HCT116 (cell line): ENCODE data around the gene PNMT. TPM values are rescaled to one million over a fixed set of nuclear protein-coding genes. Genes with fewer than 3 reads are reported as not detected.

Experiments used
- ATAC-seq: fragments of 200-7000 bp; cut with Tn5 transposase; 2 replicates; pipeline ENCODE4 v1.9.1; 2020; ENCODE audit warnings: mild to moderate bottlenecking, moderate library complexity
- BruUV-seq: library from RNA; stranded (reverse); fragments of 400-500 nt; replicated peaks from 2 replicates; lab custom pipeline; 2021; lab: Mats Ljungman, UMichigan
- CTCF ChIA-PET: fragments of 300-600 bp; sonication (Branson Sonifier 250); formaldehyde crosslinking; loops from one replicate; lab custom pipeline; 2021; ENCODE audit warnings: antibody characterized with exemption; lab: Charles Lee
- POLR2A ChIA-PET: fragments of 300-600, 350-600 bp; sonication (Branson Sonifier 250); formaldehyde crosslinking; loops from one replicate; lab custom pipeline; 2021; ENCODE audit warnings: antibody characterized with exemption; lab: Charles Lee
- RAD21 ChIA-PET, 2 experiments: fragments of 300-600 bp; sonication (Branson Sonifier 250); formaldehyde crosslinking; loops; one replicate each; lab custom pipeline; 2023; ENCODE audit warnings: low total read pairs in 2 of 2; ENCODE audit not compliant: uncharacterized antibody in 2 of 2, unreplicated experiment in 2 of 2, low non-redundant PET in 1 of 2; lab: Charles Lee
- DNase-seq: peaks from one replicate; pipeline ENCODE4 v3.0.0-alpha.2; 2010; ENCODE audit warnings: low read depth, low spot score
- H2AFZ ChIP-seq: fragments of 200-600 bp; shearing (Covaris generic), sonication (generic); 2 replicates; pipeline ENCODE4 v1.6.1; 2017; ENCODE audit warnings: low read depth, mixed run types, mixed read lengths, antibody characterized with exemption, low read length; ENCODE audit not compliant: poor library complexity, severe bottlenecking
- H3K27ac ChIP-seq: 2 replicates; pipeline ENCODE4 v1.5.1; 2012; ENCODE audit warnings: low read depth, low read length
- H3K27me3 ChIP-seq: fragments of 200-600 bp; sonication (generic); 2 replicates; pipeline ENCODE4 v1.6.1; 2016; ENCODE audit warnings: mixed run types, low read length, mixed read lengths; ENCODE audit not compliant: insufficient read depth
- H3K36me3 ChIP-seq, 2 experiments: fragments of 200-500 bp in 1 of 2; fragments of 200-600 bp in 1 of 2; sonication (Bioruptor generic) in 1 of 2; sonication (generic) in 1 of 2; 2 replicates each; pipeline versions ENCODE4 v1.5.1 to v1.6.1; 2014 to 2016; ENCODE audit warnings: low read length in 2 of 2, inconsistent platforms in 1 of 2, mixed read lengths in 1 of 2, mixed run types in 1 of 2; ENCODE audit not compliant: insufficient read depth in 2 of 2, control insufficient read depth in 1 of 2
- H3K4me1 ChIP-seq, 2 experiments: fragments of 200-600 bp in 1 of 2; sonication (generic) in 1 of 2; 2 replicates each; pipeline versions ENCODE4 v1.5.1 to v1.6.1; 2012 to 2017; ENCODE audit warnings: low read length in 2 of 2, inconsistent platforms in 1 of 2, mild to moderate bottlenecking in 1 of 2, mixed read lengths in 1 of 2, mixed run types in 1 of 2, moderate library complexity in 1 of 2; ENCODE audit not compliant: insufficient read depth in 2 of 2, control insufficient read depth in 1 of 2
- H3K4me2 ChIP-seq: fragments of 200-600 bp; sonication (generic); 2 replicates; pipeline ENCODE4 v1.6.1; 2017; ENCODE audit warnings: mixed run types, low read length, mixed read lengths
- H3K4me3 ChIP-seq, 2 experiments: fragments of 200-600 bp in 1 of 2; sonication (generic) in 1 of 2; replicated peaks in 1 of 2; 2 replicates each; pipeline ENCODE4 v1.5.1; 2011 to 2016; ENCODE audit warnings: low read length in 2 of 2, control low read depth in 1 of 2, low read depth in 1 of 2, mild to moderate bottlenecking in 1 of 2, mixed read lengths in 1 of 2, mixed run types in 1 of 2
- H3K79me2 ChIP-seq: fragments of 200-600 bp; sonication (generic); 2 replicates; pipeline ENCODE4 v1.6.1; 2017; ENCODE audit warnings: mild to moderate bottlenecking, mixed run types, low read length, moderate library complexity, mixed read lengths; ENCODE audit not compliant: insufficient read depth
- H3K9ac ChIP-seq: fragments of 200-600 bp; sonication (generic); 2 replicates; pipeline ENCODE4 v1.6.1; 2016; ENCODE audit warnings: low read length, mixed read lengths
- H3K9me2 ChIP-seq: fragments of 200-600 bp; sonication (generic), shearing (Covaris generic); 2 replicates; pipeline ENCODE4 v1.6.1; 2017; ENCODE audit warnings: mixed run types, mild to moderate bottlenecking, moderate library complexity; ENCODE audit not compliant: insufficient read depth
- H3K9me3 ChIP-seq, 2 experiments: fragments of 200-500 bp in 1 of 2; fragments of 200-600 bp in 1 of 2; sonication (Bioruptor generic) in 1 of 2; sonication (generic) in 1 of 2; 2 replicates each; pipeline ENCODE4 v1.6.1; 2014 to 2017; ENCODE audit warnings: low read length in 2 of 2, mixed read lengths in 2 of 2, inconsistent platforms in 1 of 2, low read depth in 1 of 2, mild to moderate bottlenecking in 1 of 2, mixed run types in 1 of 2, moderate library complexity in 1 of 2; ENCODE audit not compliant: control insufficient read depth in 1 of 2, insufficient read depth in 1 of 2
- H4K20me1 ChIP-seq: fragments of 200-600 bp; sonication (generic), shearing (Covaris generic); 2 replicates; pipeline ENCODE4 v1.6.1; 2017; ENCODE audit warnings: mixed run types, mild to moderate bottlenecking, moderate library complexity; ENCODE audit not compliant: insufficient read depth
- CBX3 ChIP-seq: IDR thresholded peaks from 2 replicates; pipeline ENCODE4 v1.6.1; 2012; ENCODE audit warnings: low read depth
- EGR1 ChIP-seq: IDR thresholded peaks from 2 replicates; pipeline ENCODE4 v1.6.1; 2012; ENCODE audit warnings: low read depth
- ELF1 ChIP-seq: IDR thresholded peaks from 2 replicates; pipeline ENCODE4 v1.6.1; 2012; ENCODE audit warnings: low read depth, borderline replicate concordance
- EZH2 ChIP-seq: fragments of 200-600 bp; sonication (generic); IDR thresholded peaks from 2 replicates; pipeline ENCODE4 v1.6.1; 2017; ENCODE audit warnings: antibody characterized with exemption, mixed run types
- EZH2phosphoT487 ChIP-seq: fragments of 200-600 bp; IDR thresholded peaks from 2 replicates; pipeline ENCODE4 v1.6.1; 2018; ENCODE audit warnings: antibody characterized with exemption, borderline replicate concordance
- FOSL1 ChIP-seq: IDR thresholded peaks from 2 replicates; pipeline ENCODE4 v1.6.1; 2012; ENCODE audit warnings: low read depth
- JUND ChIP-seq: IDR thresholded peaks from 2 replicates; pipeline ENCODE4 v1.6.1; 2012
- POLR2A ChIP-seq: IDR thresholded peaks from 2 replicates; pipeline ENCODE4 v1.7.0; 2011; ENCODE audit warnings: borderline replicate concordance; ENCODE audit not compliant: insufficient read depth, insufficient read length; ENCODE audit errors: extremely low read depth
- POLR2AphosphoS5 ChIP-seq: IDR thresholded peaks from 2 replicates; pipeline ENCODE4 v1.6.1; 2011; ENCODE audit warnings: mild to moderate bottlenecking, low read depth, low read length, moderate library complexity
- RAD21 ChIP-seq: IDR thresholded peaks from 2 replicates; pipeline ENCODE4 v1.6.1; 2012; ENCODE audit warnings: low read depth, mild to moderate bottlenecking
- SIN3A ChIP-seq: IDR thresholded peaks from 2 replicates; pipeline ENCODE4 v1.6.1; 2012; ENCODE audit warnings: low read depth
- SP1 ChIP-seq: IDR thresholded peaks from 2 replicates; pipeline ENCODE4 v1.6.1; 2012; ENCODE audit warnings: low read depth
- TCF7L2 ChIP-seq: IDR thresholded peaks from 2 replicates; pipeline ENCODE4 v1.7.0; 2011; ENCODE audit warnings: borderline replicate concordance, inconsistent platforms; ENCODE audit not compliant: insufficient read depth, insufficient read length; ENCODE audit errors: extremely low read depth
- YY1 ChIP-seq: IDR thresholded peaks from 2 replicates; pipeline ENCODE4 v1.6.1; 2011; ENCODE audit warnings: low read length, low read depth, moderate library complexity, mild to moderate bottlenecking; ENCODE audit not compliant: insufficient replicate concordance; ENCODE audit errors: extremely low read depth
- ZFX ChIP-seq: fragments of 450-650 bp; IDR thresholded peaks from 2 replicates; pipeline ENCODE4 v1.6.1; 2017
- ZNF274 ChIP-seq: fragments of 200-500 bp; sonication (Bioruptor generic); IDR thresholded peaks from 2 replicates; pipeline ENCODE4 v1.6.1; 2014; ENCODE audit warnings: mild to moderate bottlenecking, low read depth, low read length, inconsistent platforms
- intact Hi-C: fragments of 100-400 bp; cut with micrococcal nuclease; formaldehyde crosslinking; loops from 2 replicates; pipeline ENCODE4 v1.10.0; 2022
- total RNA-seq: library from RNA; stranded (reverse); gene quantifications from one replicate; pipeline ENCODE4 v1.2.1, GENCODE V29; 2021; ENCODE audit not compliant: unreplicated experiment
- TF ChIP-seq, protein P1 (sequence below): IDR thresholded peaks from 2 replicates; pipeline ENCODE4 v1.6.1; 2011; ENCODE audit warnings: mild to moderate bottlenecking, low read length, moderate library complexity; ENCODE audit not compliant: insufficient replicate concordance; ENCODE audit errors: extremely low read depth
- TF ChIP-seq, protein P2 (sequence below): IDR thresholded peaks from 2 replicates; pipeline ENCODE4 v1.6.1; 2012
- TF ChIP-seq, protein P3 (sequence below): IDR thresholded peaks from 2 replicates; pipeline ENCODE4 v1.6.1; 2012
- TF ChIP-seq, protein P4 (sequence below), 3 experiments: fragments of 200-600 bp in 1 of 3; sonication (generic) in 1 of 3; IDR thresholded peaks in 2 of 3; conservative IDR thresholded peaks in 1 of 3; 2 replicates each; pipeline ENCODE4 v1.5.1; 2012 to 2017; ENCODE audit warnings: low read depth in 2 of 3, low read length in 2 of 3, antibody characterized with exemption in 1 of 3, borderline replicate concordance in 1 of 3, control low read depth in 1 of 3, mild to moderate bottlenecking in 1 of 3, mixed read lengths in 1 of 3, mixed run types in 1 of 3, moderate library complexity in 1 of 3; ENCODE audit not compliant: insufficient read depth in 1 of 3

The PNMT gene
- total RNA-seq, 1 experiment from 2014 or later, result not detected

DNA sequence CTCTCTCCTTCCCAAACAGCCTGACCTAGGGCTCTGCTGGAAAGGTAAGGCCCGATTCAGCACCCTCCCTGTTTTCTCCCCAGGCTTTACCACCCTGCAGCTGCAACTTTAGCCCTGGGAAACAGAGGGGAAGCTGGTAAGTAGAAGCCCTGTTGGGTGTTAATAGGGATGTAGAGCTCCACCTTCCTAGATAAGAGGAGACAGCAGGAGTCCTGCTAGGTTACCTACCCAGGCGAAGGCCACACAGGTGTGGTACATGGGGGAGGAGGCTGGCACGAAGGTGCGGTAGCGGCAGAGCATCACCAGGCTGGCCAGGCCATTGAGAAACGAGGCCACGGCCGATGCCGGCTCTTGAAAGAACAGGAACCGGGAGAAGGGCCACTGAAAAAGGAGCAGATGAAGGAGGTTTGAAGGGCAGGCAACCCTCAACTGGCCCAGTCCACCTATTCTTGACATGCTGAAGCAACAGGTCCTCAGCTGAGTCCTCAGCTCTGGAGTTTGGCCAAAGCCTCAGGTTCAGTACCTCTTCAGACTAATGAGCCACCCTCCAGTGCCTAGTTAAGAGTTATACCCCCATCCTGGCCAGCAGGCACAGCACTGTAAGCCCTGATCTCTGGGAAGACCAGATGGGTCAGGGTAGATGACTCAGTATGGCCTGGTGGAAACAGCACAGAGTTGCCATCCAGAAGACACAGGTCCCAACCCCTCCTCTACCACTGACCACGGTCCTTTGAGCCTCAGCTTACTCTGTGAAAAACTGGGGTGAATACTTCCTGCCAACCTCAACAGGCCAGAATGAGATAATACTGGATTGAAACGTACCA lies 16.3 kb downstream of the PNMT start:
- no peaks in the 10 kb centered on the region for H3K27me3 ChIP-seq
- POLR2A ChIA-PET, result no interaction called here
- ATAC-seq (no peak), DNase-seq (no peak)
- no peak overlapping the region for H3K4me2 ChIP-seq
- BruUV-seq, result no TSS peak
- no peak overlapping the region for H2AFZ ChIP-seq
- H3K36me3 ChIP-seq, result no peaks in the 10 kb centered on the region
- no peaks in the 10 kb centered on the region for H3K9me2 ChIP-seq
- CTCF ChIA-PET, result no interaction called here
- no peak overlapping the region for H3K4me3 ChIP-seq
- RAD21 ChIA-PET, result no interaction called here
- no peaks in the 10 kb centered on the region for H3K79me2 ChIP-seq
- TF ChIP-seq, protein P1, sequence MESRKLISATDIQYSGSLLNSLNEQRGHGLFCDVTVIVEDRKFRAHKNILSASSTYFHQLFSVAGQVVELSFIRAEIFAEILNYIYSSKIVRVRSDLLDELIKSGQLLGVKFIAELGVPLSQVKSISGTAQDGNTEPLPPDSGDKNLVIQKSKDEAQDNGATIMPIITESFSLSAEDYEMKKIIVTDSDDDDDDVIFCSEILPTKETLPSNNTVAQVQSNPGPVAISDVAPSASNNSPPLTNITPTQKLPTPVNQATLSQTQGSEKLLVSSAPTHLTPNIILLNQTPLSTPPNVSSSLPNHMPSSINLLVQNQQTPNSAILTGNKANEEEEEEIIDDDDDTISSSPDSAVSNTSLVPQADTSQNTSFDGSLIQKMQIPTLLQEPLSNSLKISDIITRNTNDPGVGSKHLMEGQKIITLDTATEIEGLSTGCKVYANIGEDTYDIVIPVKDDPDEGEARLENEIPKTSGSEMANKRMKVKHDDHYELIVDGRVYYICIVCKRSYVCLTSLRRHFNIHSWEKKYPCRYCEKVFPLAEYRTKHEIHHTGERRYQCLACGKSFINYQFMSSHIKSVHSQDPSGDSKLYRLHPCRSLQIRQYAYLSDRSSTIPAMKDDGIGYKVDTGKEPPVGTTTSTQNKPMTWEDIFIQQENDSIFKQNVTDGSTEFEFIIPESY, result no peak
- TF ChIP-seq TCF7L2, result no peak
- TF ChIP-seq JUND, result no peak
- no peak for TF ChIP-seq SP1
- TF ChIP-seq SIN3A, result no peak
- no peak for TF ChIP-seq YY1
- no peak for TF ChIP-seq EGR1
- no peak for TF ChIP-seq EZH2
- TF ChIP-seq EZH2phosphoT487, result no peak
- no peak for TF ChIP-seq ZFX
- no peak for TF ChIP-seq ELF1
- TF ChIP-seq CBX3, result no peak
- TF ChIP-seq, protein P2, sequence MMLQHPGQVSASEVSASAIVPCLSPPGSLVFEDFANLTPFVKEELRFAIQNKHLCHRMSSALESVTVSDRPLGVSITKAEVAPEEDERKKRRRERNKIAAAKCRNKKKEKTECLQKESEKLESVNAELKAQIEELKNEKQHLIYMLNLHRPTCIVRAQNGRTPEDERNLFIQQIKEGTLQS, result no peak
- no peak for TF ChIP-seq RAD21
- TF ChIP-seq POLR2A, result no peak
- TF ChIP-seq POLR2AphosphoS5, result no peak
- no peak for TF ChIP-seq FOSL1
- TF ChIP-seq, protein P3, sequence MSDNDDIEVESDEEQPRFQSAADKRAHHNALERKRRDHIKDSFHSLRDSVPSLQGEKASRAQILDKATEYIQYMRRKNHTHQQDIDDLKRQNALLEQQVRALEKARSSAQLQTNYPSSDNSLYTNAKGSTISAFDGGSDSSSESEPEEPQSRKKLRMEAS, result no peak
- TF ChIP-seq, protein P4, sequence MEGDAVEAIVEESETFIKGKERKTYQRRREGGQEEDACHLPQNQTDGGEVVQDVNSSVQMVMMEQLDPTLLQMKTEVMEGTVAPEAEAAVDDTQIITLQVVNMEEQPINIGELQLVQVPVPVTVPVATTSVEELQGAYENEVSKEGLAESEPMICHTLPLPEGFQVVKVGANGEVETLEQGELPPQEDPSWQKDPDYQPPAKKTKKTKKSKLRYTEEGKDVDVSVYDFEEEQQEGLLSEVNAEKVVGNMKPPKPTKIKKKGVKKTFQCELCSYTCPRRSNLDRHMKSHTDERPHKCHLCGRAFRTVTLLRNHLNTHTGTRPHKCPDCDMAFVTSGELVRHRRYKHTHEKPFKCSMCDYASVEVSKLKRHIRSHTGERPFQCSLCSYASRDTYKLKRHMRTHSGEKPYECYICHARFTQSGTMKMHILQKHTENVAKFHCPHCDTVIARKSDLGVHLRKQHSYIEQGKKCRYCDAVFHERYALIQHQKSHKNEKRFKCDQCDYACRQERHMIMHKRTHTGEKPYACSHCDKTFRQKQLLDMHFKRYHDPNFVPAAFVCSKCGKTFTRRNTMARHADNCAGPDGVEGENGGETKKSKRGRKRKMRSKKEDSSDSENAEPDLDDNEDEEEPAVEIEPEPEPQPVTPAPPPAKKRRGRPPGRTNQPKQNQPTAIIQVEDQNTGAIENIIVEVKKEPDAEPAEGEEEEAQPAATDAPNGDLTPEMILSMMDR (IDR thresholded peaks at IDR 0.05 in 2 of 3, conservative IDR thresholded peaks at IDR 0.05 in 1 of 3; ENCODE audit: borderline replicate concordance in 1 of 3, insufficient read depth in 1 of 3, low read depth in 2 of 3, low read length in 2 of 3), result no peak
- TF ChIP-seq ZNF274, result no peak
- H3K9ac ChIP-seq, result no peak overlapping the region
- H3K4me1 ChIP-seq, result peaks cover 10 to 19% of the 10 kb centered on the region in 2 experiments; a peak in 3 of 4 replicates
- no peaks in the 10 kb centered on the region for H4K20me1 ChIP-seq
- intact Hi-C loops, result no loop called here
- H3K9me3 ChIP-seq, result no peaks in the 10 kb centered on the region
- H3K27ac ChIP-seq, result no peak overlapping the region
